HepG2 (cell line): ENCODE measurements around the gene AKR1A1. TPM values are rescaled to one million over a fixed set of nuclear protein-coding genes. Genes with fewer than 3 reads are reported as not detected.

Experiments used
- CBFB ChIP-seq: sonication (generic); formaldehyde crosslinking; IDR thresholded peaks from 2 replicates; pipeline ENCODE4 v1.4.0; 2020; ENCODE audit warnings: missing genetic modification reagents
- NKX3-1 ChIP-seq: sonication (generic); formaldehyde crosslinking; IDR thresholded peaks from 2 replicates; pipeline ENCODE4 v1.5.0; 2020; ENCODE audit warnings: missing genetic modification reagents
- NR0B2 ChIP-seq: sonication (generic); formaldehyde crosslinking; IDR thresholded peaks from 2 replicates; pipeline ENCODE4 v1.4.0; 2020; ENCODE audit warnings: mild to moderate bottlenecking, missing genetic modification reagents
- NRL ChIP-seq: sonication (generic); formaldehyde crosslinking; IDR thresholded peaks from 2 replicates; pipeline ENCODE4 v1.5.0; 2020; ENCODE audit warnings: missing genetic modification reagents, mild to moderate bottlenecking, moderate library complexity, borderline replicate concordance
- PAXIP1 ChIP-seq: sonication (generic); formaldehyde crosslinking; conservative IDR thresholded peaks from 2 replicates; pipeline ENCODE4 v1.4.0; 2020; ENCODE audit warnings: mild to moderate bottlenecking, missing genetic modification reagents, moderate library complexity
- RCOR2 ChIP-seq: IDR thresholded peaks from 2 replicates; pipeline ENCODE4 v1.6.1; 2016; ENCODE audit warnings: missing biosample characterization, missing genetic modification reagents
- SMARCC2 ChIP-seq: fragments of 450-650 bp; IDR thresholded peaks from 2 replicates; pipeline ENCODE4 v1.6.1; 2017; ENCODE audit warnings: antibody characterized with exemption, mild to moderate bottlenecking
- SOX6 ChIP-seq, 2 experiments: fragments of 450-650 bp in 1 of 2; sonication (generic) in 1 of 2; formaldehyde crosslinking in 1 of 2; IDR thresholded peaks; 2 replicates each; pipeline versions ENCODE4 v1.4.0 to v1.6.1; 2017 to 2020; ENCODE audit warnings: antibody characterized with exemption in 1 of 2, mild to moderate bottlenecking in 1 of 2, missing genetic modification reagents in 1 of 2
- SRSF4 ChIP-seq: fragments of 200-400 bp; formaldehyde crosslinking; IDR thresholded peaks from one replicate; pipeline ENCODE4 v1.6.1; 2018; ENCODE audit warnings: mild to moderate bottlenecking, low read depth, low read length, moderate library complexity; ENCODE audit not compliant: poor library complexity, severe bottlenecking
- SRSF9 ChIP-seq: fragments of 200-400 bp; formaldehyde crosslinking; IDR thresholded peaks from 2 replicates; pipeline ENCODE4 v1.6.1; 2018; ENCODE audit warnings: borderline replicate concordance, mild to moderate bottlenecking, low read depth, low read length; ENCODE audit not compliant: insufficient read depth, poor library complexity, severe bottlenecking
- ZC3H13 ChIP-seq: sonication (generic); formaldehyde crosslinking; IDR thresholded peaks from 2 replicates; pipeline ENCODE4 v1.8.1; 2023; ENCODE audit warnings: mild to moderate bottlenecking, missing genetic modification reagents, moderate library complexity
- ZNF207 ChIP-seq: fragments of 450-650 bp; IDR thresholded peaks from 2 replicates; pipeline ENCODE4 v1.6.1; 2016; ENCODE audit warnings: antibody characterized with exemption, borderline replicate concordance
- ZNF263 ChIP-seq: sonication (generic); formaldehyde crosslinking; IDR thresholded peaks from 2 replicates; pipeline ENCODE4 v1.4.0; 2020; ENCODE audit warnings: missing genetic modification reagents
- ZNF431 ChIP-seq: sonication (generic); formaldehyde crosslinking; IDR thresholded peaks from 2 replicates; pipeline ENCODE4 v1.9.0; 2022; ENCODE audit warnings: missing genetic modification reagents, low read depth, mild to moderate bottlenecking, borderline replicate concordance
- ZNF460 ChIP-seq: sonication (generic); formaldehyde crosslinking; IDR thresholded peaks from 2 replicates; pipeline ENCODE4 v1.5.1; 2020; ENCODE audit warnings: missing genetic modification reagents, mild to moderate bottlenecking, borderline replicate concordance
- ZNF503 ChIP-seq: sonication (generic); formaldehyde crosslinking; IDR thresholded peaks from 2 replicates; pipeline ENCODE4 v1.4.0; 2020; ENCODE audit warnings: missing genetic modification reagents
- ZNF510 ChIP-seq: sonication (generic); formaldehyde crosslinking; IDR thresholded peaks from 2 replicates; pipeline ENCODE4 v1.4.0; 2020; ENCODE audit warnings: low read depth, mild to moderate bottlenecking, missing genetic modification reagents
- ZNF589 ChIP-seq: sonication (generic); formaldehyde crosslinking; conservative IDR thresholded peaks from 2 replicates; pipeline ENCODE4 v1.8.0; 2022; ENCODE audit warnings: mild to moderate bottlenecking, moderate library complexity, missing genetic modification reagents
- ZNF615 ChIP-seq: sonication (generic); formaldehyde crosslinking; IDR thresholded peaks from 2 replicates; pipeline ENCODE4 v1.5.0; 2020; ENCODE audit warnings: mild to moderate bottlenecking, missing genetic modification reagents, borderline replicate concordance
- ZNF7 ChIP-seq: IDR thresholded peaks from 2 replicates; pipeline ENCODE4 v1.6.1; 2016; ENCODE audit warnings: missing biosample characterization, missing genetic modification reagents
- ZNF816 ChIP-seq: sonication (generic); formaldehyde crosslinking; IDR thresholded peaks from 2 replicates; pipeline ENCODE4 v1.8.0; 2022; ENCODE audit warnings: missing genetic modification reagents, mild to moderate bottlenecking, borderline replicate concordance
- ZSCAN25 ChIP-seq: sonication (generic); formaldehyde crosslinking; IDR thresholded peaks from 2 replicates; pipeline ENCODE4 v1.8.0; 2022; ENCODE audit warnings: mild to moderate bottlenecking, missing genetic modification reagents
- polyA plus RNA-seq, 8 experiments: library from polyadenylated mRNA; depleted of rRNA in 3 of 8; stranded (reverse) in 7 of 8; unstranded in 1 of 8; fragments of >200 nt; fragmentation: Illumina TruSeq in 4 of 8; extraction: Trizol in 4 of 8; gene quantifications; 2 replicates each; pipeline versions ENCODE4 v1.2.1 to v1.2.3, GENCODE V29; 2011 to 2016; ENCODE audit warnings: low read depth in 4 of 8, missing spikeins in 1 of 8, mixed read lengths in 1 of 8; ENCODE audit not compliant: insufficient read depth in 1 of 8
- total RNA-seq, 5 experiments: library from RNA; depleted of rRNA; stranded (reverse); fragments of >200 nt; fragmentation: Illumina TruSeq; extraction: Trizol; gene quantifications; 2 replicates each; pipeline ENCODE4 v1.2.3, GENCODE V29; 2016; ENCODE audit warnings: low read depth in 1 of 5

The AKR1A1 gene
- total and polyA plus RNA-seq, 2 of the 13 experiments (the other 11 are each of a cell fraction or from before 2014, with no cell fraction given): 181 to 217 TPM

GRCh38 chr1:45550401-45551351 is at the start of gene AKR1A1 (continued):
- TF ChIP-seq ZNF503 (CRISPR knock-in tag) (no peak; the same call in 1 of the 2 replicates), SRSF9 (no peak), NKX3-1 (CRISPR knock-in tag) (no peak), SMARCC2 (no peak), ZNF207 (no peak), PAXIP1 (CRISPR knock-in tag) (peak; percentile 46), ZNF431 (CRISPR knock-in tag) (peak; percentile 81; the same call in 1 of the 2 replicates), ZNF816 (CRISPR knock-in tag) (no peak), ZSCAN25 (CRISPR knock-in tag) (peak; percentile 73; the same call in 1 of the 2 replicates), ZC3H13 (CRISPR knock-in tag) (peak; percentile 86), ZNF460 (CRISPR knock-in tag) (no peak), ZNF615 (CRISPR knock-in tag) (peak; percentile 42; the same call in 1 of the 2 replicates), ZNF7 (no peak), NRL (CRISPR knock-in tag) (peak; percentile 95), SOX6 (IDR thresholded peaks at IDR 0.05) (no peak), SOX6 (CRISPR knock-in tag; IDR thresholded peaks at IDR 0.05) (peak; percentile 82), RCOR2 (CRISPR knock-in tag) (no peak), SRSF4 (no peak), ZNF263 (CRISPR knock-in tag) (peak; percentile 38; the same call in 1 of the 2 replicates), ZNF589 (no peak), ZNF510 (CRISPR knock-in tag) (peak; percentile 62; the same call in 1 of the 2 replicates), CBFB (CRISPR knock-in tag) (0 out of 2 replicates have a peak, but pooled peaks have one; percentile 50), NR0B2 (peak; percentile 96; the same call in 1 of the 2 replicates)
